ENCODE results near the gene EDARADD.
A peak's percentile ranks its signal among the peaks of the same experiment; 100 is the strongest.

Gene EDARADD

DNA sequence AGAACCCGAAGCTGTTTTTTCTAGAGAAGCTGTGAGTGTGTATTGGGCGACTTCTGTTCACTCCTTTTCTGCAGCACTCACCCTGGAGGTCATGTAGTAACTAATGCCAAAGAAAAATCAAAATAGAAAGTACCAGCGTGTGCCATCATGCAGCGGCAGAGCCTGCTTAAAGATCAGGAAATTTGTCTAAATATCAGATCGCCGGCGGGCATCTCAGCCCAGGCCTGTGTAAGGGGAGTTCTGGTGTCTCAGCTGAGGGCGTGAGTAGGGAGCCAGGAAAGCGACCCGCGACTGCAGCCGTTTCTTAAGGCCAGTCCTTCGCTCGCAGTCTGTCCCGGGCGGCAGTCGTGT, 768 bp downstream of the EDARADD start:
- DNase-seq (ENCODE audit: low read depth), result no peak

DNA sequence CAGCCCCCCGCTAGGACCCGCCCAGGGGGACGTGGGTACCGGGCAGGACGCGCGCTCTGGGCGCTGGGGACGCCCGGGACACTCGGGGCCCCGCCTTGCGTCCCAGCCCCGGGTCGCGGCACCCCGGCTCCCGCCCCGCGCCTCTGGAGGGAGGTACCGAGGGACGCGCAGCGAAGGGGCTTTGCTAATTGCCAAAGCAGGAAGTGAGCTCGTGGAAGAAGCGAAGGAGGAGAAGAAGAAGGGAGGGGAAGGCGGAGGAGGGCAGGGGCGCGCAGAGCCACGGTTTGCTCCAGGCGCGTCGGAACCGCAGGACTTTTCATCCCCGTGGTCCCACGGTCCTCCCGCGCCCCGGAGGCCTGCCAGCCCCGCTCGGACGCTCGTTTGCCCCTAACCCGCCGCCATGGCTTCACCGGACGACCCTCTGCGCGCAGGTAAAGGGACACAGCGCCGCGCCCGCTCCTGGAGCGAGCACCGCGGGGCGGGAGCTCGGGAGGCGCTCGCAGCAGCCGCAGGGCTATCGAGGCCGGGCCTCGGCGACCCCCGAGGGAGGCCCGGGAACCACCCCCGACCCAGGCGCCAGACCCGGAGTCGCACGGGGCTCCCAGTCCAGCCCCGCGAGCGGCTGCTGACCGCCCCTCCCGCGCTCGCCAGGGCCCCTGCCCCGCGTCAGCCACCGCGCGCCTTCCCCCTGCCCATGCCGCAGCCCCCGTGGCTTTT, 1.3 kb downstream of the EDARADD start:
- peak; percentile 23 for DNase-seq (ENCODE audit: low read depth)

DNA sequence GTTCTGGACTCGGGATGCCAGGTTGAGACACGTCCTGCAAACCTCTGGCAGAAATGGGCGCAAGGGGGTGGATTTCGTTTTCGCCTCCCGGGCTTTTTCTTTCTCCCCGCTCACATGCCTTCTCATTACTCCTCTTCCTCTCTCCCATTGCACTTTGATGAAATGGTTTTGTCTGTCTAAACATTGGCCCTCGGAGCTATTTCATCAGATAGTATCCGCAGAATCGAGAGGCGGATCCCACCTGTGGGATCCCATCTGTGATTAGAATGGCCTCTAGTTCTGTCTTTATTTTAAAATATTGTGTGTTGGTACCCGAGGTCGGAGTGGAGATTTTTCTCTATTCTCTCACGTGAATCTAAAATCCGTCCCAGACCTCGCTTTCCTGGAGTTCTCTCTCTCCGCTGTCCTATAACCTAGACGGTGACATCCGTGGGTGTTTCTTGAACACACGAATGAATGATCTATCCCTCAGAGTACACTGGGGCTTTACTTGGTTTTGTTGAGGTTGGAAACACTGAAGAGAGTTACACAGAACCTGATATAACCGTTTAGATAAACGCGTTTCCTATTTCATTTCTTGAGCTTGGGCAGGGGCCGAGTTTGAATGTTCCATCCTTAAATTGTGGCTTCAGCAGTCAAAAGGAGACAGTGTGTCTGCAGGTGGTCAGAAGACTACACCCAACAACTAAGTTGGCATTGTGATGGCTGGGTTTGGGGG, 2.0 kb downstream of the EDARADD start:
- DNase-seq (ENCODE audit: low read depth), result no peak

DNA sequence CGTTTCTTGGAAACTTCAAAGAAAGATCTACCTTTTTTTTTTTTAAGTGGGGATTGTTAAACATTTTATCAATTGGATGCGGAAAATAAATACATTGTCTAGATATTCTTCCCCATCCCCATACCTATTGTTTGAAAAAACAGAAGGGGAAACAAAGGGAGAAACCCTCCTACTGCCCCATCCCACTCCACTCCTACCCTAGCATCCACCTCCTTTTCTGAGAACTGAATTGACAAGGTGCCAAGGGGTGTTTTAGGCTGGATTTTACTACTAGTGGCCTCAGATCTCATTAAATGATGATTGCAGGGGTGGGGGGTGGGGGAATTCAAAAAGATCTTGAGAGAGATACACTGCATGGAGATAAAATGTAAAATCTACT, 2.6 kb downstream of the EDARADD start:
- no peak for DNase-seq (ENCODE audit: low read depth)

DNA sequence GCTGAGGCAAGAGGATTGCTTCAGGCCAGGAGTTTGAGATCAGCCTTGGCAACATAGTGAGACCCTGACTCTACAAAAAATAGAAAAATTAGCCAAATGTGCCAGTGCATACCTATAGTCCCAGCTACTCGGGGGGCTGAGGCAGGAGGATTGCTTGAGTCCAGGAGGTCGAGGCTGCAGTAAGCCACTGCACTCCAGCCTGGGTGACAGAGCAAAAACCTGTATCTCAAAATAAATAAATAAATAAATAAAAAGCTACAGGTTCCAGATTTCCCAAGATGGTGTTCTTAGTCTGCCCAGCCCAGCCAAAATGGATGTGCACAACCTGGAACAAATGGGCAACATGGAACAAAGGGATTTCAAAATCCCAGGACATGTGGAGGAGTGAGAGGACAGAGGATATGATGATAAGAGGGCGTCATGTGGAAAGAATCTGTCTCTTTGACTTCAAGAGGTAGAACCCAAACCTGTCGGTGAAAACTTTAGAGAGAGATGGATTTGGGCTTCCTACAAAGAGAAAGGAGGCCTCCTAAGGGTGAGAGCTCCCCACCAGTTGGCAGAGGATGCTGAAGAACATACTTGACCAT, 3.2 kb downstream of the EDARADD start:
- DNase-seq (ENCODE audit: low read depth), result no peak

DNA sequence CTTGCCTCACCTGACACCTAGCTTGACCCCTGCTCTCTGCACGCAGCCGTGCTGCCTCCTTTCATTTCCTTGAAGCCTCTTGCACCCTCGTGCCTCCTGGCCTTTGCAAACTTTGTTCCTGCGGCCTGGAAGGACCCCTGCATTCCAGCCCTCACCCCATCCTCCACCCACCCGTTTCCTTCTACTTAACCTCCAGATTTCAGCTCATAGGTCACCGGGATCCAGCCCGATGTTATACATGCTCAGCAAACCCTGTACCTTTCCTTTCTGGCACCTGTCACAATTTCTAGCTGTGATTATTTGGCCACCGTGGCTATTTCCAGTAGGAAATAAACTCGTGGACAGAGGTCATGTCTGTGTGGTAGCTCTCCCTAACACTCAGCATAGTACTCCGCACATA, 4.5 kb downstream of the EDARADD start:
- DNase-seq (ENCODE audit: low read depth), result no peak

DNA sequence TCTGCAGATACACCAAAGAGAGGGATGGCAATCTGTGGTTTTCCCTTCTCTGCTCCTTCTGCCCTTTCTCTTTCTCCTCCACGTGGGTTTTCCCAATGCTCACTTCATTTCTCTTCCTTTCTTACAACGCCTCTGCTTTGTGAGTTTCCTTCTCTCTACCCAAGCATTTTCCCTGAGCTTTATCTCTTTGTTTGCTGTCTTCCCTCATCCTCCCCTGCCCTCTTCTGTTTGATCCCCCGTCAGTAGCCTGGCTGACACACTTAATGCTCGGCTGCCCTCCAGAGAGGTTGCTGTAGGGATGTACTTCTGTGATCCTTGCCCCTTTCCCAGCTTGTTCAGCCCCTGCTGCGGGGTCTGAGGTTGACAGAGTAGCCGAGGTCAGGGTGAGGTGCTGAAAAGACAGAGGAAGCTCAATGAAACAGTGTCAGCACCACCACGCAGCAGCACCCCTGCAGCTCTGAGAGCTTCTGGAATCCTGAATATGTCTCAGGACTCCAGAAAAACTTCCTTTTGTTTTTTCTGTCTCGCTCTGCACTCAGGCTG, 6.0 kb downstream of the EDARADD start:
- no peak for DNase-seq (ENCODE audit: low read depth)

DNA sequence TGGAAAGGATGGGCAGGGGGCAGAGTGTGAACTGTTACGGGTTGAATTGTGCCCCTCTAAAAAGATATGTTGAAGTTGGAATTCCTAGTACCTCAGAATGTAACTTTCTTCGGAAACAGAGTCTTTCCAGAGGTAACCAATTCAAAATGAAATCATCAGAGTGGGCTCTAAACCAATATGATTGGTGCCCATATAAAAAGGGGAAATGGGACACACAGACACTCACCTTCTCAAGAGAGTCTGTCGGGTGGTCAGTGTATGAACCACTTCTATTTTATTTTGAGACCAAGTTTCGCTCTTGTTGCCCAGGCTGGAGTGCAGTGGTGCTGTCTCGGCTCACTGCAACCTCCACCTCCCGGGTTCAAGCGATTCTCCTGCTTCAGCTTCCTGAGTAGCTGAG, 7.6 kb downstream of the EDARADD start:
- no peak for DNase-seq (ENCODE audit: low read depth)

DNA sequence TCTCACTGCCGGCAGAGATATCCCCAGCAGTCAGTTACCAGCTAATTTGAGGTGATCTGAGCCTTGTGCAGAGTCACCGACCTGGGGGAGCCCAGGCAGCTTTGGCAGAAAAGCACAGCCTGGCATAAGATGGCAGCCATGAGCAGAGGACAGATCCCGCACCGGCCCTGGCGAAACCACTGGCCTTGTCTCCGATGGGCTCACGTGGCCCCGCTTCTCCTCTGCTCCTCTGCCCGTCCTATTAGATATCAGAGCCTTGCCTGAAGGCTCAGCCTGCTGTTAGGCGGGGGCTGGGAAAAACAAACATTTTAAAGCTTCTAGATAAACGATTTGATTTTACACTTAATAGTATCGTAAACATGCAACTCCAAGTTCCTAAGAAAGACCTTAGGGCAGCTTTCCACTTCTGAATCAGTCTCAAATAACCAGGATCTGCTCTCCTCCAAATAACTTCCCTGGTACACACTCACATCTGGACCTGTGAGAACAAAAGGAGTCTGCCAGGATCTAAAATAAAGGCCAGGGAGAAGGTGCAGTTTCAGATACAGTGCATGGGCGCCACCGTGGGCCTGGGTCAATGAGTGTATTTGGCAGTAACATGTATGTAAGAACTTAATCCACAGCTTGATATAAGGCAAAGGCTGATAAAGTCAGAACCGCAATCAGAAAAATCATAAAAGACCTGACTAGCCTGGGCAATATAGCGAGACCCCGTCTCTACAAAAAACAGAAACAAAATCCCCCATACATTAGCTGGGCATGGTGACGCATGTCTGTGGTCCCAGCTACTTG, 10.0 kb downstream of the EDARADD start:
- DNase-seq (ENCODE audit: low read depth), result no peak

DNA sequence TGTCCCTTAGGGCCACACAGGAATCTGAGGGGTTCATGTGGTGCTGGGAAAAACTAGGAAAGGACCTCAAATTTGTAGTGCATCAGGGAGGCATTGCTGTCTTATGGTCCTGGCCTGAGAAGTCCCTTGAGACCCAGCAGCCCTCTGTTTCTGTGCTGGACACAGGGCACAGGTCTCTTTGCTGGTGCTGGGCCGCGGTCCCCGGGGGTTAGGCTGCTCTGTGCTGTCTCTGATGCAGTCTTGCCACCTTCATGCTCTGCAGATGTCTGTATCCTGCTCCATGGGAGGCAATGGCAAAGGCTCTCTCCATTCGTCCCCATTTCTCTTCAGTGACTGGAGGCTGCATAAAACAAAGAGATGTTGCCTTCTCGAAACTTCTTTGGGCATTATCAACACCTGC, 13.0 kb downstream of the EDARADD start:
- no peak for DNase-seq (ENCODE audit: low read depth)

DNA sequence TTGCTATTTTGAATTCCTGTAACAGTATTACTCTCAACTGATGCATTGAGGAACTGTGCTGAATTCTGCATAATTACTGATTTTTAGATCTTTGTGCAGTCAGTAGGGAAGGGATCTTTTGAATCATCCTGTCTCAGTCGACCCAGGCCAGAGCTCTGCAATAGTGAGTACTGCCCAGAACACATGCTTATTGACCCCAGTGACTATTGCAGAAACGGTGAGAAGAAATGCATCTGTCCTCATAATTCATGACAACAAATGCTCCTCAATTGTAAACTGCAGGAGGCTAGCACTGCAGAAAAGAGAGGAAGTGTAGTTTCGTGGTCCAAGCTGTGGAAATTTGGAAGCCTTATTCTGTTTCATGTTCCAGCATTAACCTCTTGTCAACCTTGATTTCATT, 19.6 kb downstream of the EDARADD start:
- DNase-seq (ENCODE audit: low read depth), result no peak

DNA sequence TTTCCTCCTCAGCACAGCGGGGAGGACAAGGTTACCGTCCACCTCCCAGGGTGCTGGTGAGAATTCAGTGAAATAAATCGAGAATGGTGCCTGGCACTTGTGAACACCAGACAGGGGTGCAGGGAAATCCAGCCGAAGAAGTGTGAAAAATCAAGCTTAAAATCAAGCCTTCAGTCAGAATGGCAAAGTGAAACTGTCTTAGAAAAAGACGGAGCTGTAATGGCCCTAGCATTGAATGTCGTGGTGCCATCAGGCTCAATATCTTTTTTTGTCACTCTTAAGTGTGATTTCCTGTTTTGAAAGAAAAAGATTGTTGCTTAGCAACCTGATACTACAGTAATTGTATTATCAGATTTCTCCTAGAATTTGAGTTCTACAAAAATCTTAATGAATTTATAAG, 22.1 kb downstream of the EDARADD start:
- DNase-seq (ENCODE audit: low read depth), result no peak

DNA sequence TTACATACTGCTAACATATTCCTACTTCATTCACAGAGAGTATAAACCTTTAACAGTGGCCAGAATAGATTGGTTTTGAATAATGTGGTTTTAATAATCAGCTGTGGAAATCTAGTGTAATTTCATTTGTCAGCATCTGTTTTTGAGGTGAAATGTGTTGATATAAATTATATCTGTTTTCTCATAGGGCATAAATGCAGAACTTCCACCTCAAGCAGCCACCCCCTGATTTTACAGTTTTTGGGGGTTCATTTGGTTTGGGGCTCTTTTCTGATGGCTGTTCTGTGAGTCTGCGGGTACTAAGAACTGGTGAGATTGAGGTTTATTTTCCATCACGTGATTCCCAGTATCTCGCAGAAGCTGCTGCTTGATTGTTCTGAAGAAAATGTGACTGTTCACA, 23.2 kb downstream of the EDARADD start:
- no peak for DNase-seq (ENCODE audit: low read depth)

DNA sequence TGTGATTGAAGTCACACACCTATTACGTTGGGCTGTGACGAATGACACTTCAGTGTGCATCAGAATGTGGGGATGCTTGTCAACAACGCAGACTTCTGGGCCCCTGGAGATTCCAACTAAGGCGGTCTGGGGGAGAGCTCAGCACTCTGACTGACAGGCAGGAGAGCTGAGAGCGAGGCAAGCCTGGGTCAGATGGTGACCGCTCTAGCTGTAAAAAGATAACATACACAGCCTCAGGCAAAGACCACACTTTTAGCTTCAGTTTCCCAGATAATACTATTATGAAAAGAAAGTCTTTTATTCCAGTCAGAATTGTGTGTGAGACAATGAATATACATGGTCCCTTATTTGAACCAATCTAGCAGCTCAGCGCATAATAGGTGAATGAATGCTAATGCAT, 25.4 kb downstream of the EDARADD start:
- DNase-seq (ENCODE audit: low read depth), result no peak

DNA sequence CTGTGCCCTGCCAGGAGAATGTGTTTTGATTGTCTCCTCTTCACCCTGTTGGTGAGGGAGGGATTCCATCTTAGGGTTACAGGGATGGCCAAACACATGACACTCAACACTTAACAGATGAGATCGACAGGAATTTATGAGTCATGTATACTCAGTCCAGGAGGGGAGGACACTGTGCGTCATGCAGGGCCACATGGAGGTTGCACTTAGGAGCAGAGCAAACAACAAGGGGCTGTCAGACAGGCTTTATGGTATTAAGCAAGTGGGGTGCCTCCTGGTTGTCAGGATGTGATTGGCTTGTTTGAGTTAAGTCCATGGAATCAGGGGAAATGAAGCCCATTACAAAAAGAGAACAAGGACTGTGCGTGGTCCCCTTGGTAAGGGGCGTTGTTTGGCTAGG, 26.9 kb downstream of the EDARADD start:
- no peak for DNase-seq (ENCODE audit: low read depth)

DNA sequence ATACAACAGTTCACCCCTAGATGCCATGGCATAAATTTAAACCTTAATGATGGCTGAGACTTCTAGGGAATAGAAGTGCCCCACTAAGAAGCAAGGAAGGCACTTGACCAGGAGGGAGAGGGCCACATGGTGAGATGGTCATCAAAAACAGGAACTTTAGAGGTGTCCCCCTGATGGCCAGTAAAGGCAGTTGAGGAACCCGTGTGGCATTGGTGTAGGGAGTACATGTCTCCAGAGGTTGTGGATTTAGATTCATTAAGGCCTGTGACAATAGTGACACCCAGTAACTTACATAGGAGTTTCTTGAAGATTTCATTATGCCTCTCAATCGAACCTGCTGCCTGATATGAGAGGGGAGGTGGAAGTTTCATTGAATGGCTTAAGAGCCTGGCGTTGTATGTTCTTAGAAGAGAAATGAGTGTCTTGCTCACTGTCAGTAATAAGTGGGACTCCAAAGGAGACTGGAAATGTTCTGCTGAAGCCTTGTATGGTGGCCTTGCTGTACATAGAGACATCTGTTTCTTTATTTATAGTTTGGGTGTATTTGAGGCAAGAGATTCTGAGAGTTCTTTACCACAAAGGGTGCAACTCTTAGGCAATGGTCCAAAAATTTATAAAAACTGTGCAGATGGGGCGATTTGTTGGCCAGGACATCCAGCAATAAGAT, 27.9 kb downstream of the EDARADD start:
- DNase-seq (ENCODE audit: low read depth), result no peak

DNA sequence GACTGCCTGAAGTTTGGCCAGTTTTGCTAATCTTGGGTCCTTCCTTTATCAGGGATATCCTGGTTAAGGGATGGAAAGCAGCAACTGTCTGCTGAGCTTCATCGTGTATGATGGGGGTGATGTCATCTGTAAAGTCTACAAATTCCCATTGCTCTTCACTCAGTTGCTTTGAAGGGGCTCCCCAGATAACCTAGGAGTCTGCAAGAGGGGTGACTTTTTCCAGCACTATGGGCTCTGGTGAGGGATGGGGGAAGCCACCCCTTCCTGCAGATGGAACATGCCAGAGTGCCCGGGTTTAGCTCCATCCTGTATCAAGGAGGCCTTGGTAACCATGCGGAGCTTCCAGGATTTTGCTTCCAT, 28.4 kb downstream of the EDARADD start:
- DNase-seq (ENCODE audit: low read depth), result no peak

DNA sequence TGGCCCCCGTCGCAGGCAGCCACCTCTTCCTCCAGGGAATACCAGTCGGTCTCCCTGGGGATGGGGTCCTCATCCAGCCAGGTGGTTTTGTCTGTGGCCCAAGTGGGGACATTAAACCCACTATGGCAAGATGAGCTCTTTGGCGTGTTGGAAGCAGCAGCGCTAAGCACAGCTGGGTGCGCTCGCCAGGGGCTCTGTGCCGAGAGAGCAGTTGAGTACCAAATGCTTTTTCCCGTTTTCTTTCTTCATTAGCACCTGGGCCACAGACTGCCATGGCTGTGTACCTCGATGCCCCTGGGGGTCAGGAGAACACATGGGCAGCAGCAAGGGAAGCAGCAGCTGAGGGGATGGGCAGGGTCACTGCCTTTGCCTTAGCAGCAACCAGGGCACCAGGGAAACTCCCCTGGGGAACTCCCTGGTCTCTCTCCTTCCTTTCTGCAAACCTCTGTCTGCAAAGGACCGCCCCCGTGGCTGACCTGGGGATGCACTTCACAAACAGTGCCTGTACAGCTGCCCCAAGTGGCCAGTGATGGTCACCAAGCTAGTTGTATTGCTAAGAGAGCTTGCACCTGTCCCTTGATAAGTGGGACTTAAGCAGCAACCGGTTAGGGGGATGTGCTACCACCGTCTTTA, 31.1 kb downstream of the EDARADD start:
- no peak for DNase-seq (ENCODE audit: low read depth)

DNA sequence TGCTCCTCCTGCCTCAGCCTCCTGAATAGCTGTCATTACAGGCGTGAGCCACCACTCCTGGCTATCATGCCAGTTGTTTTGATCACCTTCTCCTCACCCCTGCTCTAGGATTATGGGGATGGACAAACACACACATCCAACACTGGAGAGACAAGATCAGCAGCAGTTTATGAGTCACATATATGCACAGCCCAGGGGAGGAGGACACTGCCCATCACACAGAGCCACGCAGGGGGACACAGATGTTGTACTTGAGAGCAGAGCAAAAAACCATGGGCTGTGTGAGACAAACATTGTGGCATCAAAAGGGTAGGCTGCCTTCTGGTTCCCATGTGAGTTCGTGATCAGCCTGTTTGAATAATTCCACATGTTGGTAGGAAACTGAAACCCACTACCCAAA, 32.1 kb downstream of the EDARADD start:
- DNase-seq (ENCODE audit: low read depth), result no peak

DNA sequence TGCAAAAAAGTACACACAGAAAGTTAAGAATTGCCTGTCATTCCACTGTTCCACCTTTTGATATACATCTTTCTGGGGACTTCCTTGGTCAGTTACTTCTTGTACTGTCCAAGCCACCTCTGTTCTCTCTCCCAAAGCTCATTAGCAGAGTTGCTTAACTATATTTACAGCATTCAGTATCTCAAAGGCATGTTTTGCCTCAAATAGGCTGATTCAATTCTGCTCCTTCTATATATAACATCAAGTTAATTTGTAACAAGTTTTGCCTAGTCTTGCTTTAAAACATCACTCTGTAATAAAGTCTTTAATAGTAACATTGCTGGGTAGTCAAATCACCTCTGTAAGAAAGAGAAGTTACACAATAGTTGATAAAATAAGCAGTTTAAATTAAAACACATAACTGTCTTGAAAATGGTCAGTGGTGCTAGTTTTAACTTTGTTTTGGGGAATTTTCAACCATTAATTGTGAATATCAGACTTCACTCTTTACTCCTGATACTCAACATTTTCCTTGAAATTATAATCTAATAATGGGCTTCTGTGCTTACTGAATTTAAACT, 35.7 kb downstream of the EDARADD start:
- DNase-seq (ENCODE audit: low read depth), result no peak

DNA sequence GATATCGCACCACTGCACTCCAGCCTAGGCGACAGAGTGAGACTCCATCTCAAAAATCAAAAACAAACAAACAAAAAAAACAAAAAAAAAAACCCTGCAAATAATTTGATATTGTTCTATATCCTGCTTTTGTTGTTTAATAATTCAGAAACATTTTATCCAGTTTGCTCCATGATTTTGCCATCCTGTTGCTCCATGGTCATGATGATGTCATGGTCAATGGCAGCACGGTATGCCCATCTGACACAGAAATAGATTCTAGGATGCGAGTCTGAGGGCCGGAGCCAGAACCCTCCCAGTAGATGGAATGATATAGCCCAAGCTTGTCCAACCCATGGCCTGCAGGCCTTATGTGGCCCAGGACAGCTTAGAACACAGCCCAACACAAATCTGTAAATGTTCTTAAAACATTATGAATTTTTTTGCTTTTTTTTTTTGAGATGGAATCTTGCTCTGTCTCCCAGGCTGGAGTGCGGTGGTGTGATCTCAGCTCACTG, 39.8 kb downstream of the EDARADD start:
- no peak for DNase-seq (ENCODE audit: low read depth)

Measured in activated T-cell treated with anti-CD3 and anti-CD28 coated beads for 1 hour (primary cell).